HG03103 (cell line): ENCODE measurements around the gene EHBP1.

ENCODE experiments used
- ATAC-seq: cut with Tn5 transposase; IDR thresholded peaks from one replicate; pipeline ENCODE4 v1.9.1; 2021; ENCODE audit warnings: low read depth; ENCODE audit not compliant: unreplicated experiment

Gene EHBP1

DNA sequence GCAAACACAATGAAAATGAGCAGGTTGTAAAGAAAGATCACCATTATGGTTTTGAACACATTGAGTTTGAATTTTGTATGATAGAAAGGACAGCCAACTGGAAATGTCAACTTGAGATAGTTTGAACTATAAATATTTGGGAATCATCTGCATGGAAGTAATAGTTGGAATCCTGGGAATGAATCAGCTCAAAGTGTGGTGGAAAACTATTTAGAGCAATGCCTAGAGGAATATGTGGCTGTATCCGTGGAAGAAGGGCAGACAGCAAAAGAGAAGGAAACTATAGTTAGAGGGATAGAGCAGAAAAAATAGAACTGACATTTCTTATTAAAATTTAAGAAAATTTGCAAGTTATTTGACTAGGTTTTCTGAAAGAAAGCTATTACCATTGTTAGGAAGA is 232.6 kb downstream of the EHBP1 start:
- ATAC-seq, result no peak

GRCh38 chr2:62939735-62940491 is 234.4 kb downstream of the EHBP1 start:
- ATAC-seq, result no peak

GRCh38 chr2:62940697-62941096 is 235.2 kb downstream of the EHBP1 start:
- ATAC-seq, result no peak

- ATAC-seq, result no peak
Observed at GRCh38 chr2:62941413-62941812, 235.9 kb downstream of the EHBP1 start.

DNA sequence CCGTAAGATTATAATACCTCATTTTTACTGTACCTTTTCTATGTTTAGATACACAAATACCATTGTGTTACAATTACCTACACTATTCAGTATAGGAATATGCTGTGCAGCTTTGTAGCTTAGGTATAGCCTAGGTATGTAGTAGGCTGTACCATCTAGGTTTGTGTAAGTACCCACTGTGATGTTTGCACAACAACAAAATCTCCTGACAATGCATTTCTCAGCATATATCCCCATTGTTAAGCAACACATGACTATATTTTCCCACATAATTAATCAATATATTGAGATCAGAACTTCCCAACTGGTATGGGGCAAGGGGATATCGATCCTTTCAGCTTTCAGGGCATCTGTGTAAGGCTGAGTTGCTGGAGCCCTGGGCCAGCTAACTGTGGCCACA is 238.8 kb downstream of the EHBP1 start:
- ATAC-seq, result no peak

GRCh38 chr2:62947403-62947802 is 241.9 kb downstream of the EHBP1 start:
- ATAC-seq, result no peak

- ATAC-seq, result no peak
Observed at GRCh38 chr2:62956651-62957050, 251.1 kb downstream of the EHBP1 start.

- ATAC-seq, result no peak
Observed at GRCh38 chr2:62958206-62958605, 252.7 kb downstream of the EHBP1 start.

DNA sequence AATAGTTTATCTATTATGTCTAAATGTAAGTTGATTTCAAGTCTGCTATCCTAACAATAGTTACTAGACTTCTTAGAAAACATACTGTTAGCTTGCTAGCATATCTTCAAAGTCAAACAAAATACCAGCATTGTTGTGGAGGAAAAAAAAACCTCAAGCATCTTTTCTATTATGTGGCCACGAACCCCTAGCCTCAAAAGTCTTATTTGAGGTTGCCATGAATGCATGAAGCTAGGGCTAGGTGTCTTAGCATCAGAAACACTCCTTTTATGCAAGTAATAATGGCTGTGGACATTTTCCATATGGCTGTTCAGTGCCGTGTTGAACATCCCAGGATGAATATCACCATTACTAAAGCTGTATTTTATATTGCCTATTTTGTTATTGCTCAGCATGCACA is 258.5 kb downstream of the EHBP1 start:
- no peak for ATAC-seq

DNA sequence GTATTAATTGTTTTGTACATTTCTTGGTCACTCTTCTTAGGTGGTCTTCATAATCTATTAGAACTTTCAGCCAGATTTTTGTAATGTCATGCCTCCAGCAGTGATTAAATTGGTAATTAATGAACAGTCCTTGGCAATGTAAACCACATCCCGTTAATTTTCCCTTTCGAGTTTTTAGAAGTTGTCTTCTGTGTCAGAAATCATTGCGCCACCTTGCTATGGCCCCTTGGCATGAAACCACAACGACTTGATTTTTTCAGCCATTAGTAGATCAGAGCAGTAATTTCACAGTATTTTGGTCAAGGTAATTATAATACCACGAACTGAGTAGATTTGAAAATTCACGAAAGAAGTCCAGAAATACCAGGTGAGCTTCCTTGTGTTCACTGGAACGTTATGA is 259.2 kb downstream of the EHBP1 start:
- ATAC-seq, result no peak

DNA sequence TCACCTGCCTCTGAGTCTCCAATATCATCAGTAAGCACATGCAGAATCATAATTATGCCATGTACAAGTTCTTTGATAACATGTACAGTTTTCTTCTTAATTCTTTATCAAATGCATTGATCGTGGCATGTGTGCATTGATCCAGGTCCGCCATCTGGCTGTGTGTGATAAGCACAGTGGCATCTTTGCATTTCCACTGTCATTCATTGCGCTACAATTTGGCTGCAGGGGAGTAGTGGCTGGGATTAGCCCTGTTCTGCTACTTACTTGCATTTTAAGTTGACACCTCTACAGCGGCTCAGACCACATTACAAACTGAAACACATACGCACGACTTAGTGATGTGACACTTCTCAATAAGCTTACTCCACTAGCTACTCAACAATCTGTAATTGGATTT is 261.5 kb downstream of the EHBP1 start:
- ATAC-seq, result no peak

DNA sequence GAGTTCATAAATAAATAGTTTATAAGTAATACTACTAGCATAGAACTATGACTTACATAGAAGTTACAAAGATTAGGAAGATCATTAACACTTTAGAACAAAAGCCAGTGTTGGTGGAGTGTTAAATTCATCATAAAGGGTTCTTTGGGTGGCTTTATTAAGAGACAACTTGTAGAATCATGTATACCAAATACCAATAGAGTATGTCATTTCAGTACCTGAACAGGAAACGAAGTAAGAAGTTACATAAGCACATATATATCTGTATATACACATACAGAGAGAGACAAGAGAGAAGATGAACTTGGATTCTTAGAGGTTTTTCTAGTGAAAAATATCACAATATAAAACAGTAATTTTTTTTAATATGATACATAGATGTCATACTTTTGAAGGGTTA is 262.7 kb downstream of the EHBP1 start:
- ATAC-seq, result no peak

DNA sequence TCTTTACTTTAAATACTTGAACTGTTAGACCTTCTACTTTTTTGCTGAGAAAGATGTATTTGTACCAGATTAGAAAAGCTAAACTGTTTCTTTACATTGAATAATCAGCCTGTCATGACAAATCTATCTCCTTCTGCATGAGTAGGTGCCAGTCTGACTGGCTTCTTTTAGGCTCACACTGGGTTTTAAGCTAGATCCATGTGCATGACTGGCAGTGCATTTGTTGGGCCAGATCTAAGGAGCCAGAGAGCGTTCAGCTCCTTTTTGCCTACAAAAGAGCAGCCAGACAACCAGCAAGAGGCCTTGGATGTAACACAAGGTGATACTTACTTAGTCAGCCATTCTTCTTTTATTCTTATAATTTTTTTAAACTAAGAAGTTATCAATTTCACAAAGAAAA is 263.2 kb downstream of the EHBP1 start:
- ATAC-seq, result no peak

DNA sequence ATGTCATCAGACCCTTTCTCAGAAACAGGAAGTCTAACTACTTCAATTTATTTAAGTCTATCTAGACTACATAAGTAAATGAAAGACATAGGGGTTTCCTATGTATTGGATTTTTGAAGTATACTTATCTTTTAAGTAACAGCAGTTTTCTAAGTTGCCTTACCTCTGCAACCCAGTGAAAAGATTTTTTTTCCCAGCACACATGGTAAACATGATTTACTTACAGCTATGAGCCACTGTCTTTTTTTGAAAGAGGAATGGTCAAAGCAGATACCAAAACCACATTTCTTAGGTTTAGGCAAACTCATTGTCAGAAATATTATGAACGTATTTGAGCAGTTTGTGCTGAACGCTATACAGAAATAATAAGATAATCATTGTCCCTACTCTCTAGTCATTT is 266.4 kb downstream of the EHBP1 start:
- no peak for ATAC-seq

GRCh38 chr2:62972601-62973000 is 267.1 kb downstream of the EHBP1 start:
- no peak for ATAC-seq

DNA sequence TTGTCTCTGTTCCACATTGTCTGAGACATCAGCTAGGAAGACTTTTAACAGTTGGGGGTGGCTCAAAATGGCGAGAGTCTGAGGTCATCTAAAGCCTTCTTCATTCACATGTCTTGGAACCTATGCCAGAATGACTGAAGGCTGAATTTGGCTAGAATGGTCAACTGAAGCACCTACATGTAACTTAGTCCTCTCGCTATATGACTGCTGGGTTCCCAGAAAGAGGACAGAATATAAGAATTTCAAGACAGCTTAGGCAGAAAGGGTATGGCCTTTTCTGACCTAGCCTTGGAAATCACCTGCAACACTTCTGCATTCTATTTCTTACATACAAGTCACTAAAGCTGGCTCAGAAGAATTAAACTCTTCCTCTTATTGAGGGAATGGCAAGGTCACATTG is 269.5 kb downstream of the EHBP1 start:
- ATAC-seq, result no peak

- ATAC-seq, result no peak
Observed at GRCh38 chr2:62991605-62992004, 286.1 kb downstream of the EHBP1 start.

- no peak for ATAC-seq
Observed at GRCh38 chr2:62992561-62992960, 287.0 kb downstream of the EHBP1 start.

DNA sequence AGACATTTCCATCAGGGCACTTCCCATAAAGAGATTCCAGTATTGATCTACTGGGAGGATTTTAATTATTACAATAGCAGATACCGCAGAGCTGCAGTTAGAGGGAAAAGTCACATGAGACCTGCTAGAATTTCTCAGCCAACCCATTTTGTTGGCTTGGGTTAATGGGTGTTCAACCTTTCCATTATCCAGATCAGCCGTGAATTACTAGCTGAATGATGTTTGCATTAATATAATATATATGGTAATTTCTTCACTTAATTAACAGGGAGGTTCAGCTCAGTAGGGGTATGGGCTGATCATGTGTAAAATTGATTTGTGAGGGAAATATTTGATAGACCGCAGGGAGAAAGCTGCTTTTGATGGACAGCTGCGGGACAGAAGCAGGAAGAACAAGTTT is 288.7 kb downstream of the EHBP1 start:
- ATAC-seq, result no peak

DNA sequence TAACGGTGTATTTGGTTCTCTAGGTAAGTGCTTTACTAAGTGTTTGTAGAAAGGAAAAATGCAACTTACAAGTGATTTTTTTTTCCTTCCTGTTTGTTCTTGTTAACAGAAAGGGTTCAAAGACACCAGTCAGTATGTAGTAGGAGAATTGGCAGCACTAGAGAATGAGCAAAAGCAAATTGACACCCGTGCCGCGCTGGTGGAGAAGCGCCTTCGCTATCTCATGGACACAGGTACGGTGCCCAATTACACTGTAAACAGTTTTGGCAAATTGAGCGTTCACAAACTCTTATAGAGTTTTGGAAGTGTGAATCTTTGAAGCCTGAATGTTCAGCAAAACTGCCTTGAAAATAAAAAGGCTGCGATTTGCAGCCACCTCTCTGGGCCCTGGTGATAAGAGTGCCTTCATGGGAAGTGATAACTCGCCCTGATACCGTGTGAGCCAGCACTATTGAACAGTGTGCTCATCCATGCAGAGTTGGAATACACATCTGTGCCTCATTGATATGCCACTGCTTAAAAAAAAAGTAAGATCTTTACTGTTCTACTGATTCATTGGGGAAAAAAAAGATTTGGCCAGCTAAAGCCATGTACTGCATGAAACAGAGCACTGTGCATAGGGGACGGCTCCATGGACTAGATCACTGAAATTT is 291.1 kb downstream of the EHBP1 start:
- no peak for ATAC-seq

DNA sequence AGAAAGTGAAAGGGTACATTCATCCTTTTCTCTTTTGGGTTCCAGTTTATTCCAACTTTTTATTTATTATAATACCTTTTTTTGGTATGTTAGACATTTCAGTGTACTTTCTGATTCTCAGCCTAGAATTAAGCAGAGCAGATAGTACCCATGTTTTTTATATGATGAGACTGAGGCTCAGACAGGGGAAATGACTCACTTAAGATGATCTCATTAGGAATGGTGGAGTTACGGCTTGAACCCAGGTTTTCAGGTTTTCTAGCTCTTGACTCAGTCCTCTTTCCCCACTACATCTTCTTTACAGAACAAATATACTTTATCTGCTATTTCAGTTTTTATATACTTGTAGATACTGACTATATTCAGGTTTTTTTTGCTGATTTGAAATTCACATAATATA is 293.4 kb downstream of the EHBP1 start:
- ATAC-seq, result no peak

GRCh38 chr2:62999905-63000304 is 294.4 kb downstream of the EHBP1 start:
- no peak for ATAC-seq
